NCI-H748 treated with DMSO at 0.1 percent for 48 hours (cell line): Measurements from ENCODE around the gene OPCML.

Experiments used
- DNase-seq: peaks from one replicate; lab custom pipeline; 2025; lab: John Stamatoyannopoulos, UW

Gene OPCML

DNA sequence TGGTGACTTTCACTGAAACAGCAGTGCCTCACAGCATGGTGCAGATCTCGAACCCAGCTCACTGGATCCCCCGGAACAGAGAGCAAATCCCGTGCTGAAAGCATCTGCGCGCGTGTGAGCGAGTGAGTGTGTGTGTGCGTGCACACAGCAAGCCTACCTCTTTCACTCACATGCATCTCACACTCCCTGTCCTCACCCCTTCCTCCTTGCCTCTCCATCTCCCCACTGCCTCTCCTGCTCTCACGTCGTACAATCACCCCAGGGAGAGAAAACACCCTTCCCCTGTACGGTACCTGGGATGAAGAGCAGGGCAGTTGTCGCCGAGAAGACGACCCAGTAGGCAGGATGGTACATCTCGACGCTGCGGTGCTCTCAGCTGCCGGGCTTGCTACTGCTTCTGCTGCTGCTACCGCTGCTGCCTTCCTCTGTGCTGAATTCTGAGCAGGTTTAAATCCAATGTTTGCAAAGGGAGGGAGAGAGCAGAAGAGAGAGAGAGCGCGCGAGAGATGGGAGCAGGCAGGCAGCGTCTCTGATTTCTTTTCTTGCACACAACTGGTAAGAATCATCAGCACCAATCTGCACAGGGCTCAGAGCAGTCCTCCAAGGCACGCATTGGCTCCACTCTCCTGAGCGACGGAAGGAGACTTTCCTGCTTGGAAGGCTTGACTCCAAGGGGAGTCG lies at the start of gene OPCML:
Gene OPCML, minus strand, starts transcription at position 531 of the 681 bp plus-strand sequence.
- DNase-seq, result peak; percentile 21

DNA sequence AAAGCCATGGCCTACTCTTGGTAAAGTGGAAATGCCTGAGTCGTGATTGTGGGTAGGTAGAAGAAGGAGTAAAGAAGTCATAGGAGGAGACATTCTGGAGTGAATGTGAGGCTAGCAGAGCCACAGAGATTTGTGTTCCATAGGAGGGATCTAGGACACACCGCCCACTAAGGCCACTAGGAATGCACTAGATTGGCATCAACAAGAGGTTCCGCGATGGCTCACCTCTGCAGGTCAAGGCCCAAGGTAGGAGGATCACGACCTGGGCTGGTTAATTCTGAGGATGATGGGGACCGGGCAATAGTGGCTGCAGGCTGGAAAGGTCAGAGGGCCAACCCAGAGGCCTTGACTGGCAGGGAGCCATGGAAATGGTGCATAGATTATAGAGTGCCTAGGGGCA lies 48.8 kb upstream of the OPCML start:
- no peak for DNase-seq

DNA sequence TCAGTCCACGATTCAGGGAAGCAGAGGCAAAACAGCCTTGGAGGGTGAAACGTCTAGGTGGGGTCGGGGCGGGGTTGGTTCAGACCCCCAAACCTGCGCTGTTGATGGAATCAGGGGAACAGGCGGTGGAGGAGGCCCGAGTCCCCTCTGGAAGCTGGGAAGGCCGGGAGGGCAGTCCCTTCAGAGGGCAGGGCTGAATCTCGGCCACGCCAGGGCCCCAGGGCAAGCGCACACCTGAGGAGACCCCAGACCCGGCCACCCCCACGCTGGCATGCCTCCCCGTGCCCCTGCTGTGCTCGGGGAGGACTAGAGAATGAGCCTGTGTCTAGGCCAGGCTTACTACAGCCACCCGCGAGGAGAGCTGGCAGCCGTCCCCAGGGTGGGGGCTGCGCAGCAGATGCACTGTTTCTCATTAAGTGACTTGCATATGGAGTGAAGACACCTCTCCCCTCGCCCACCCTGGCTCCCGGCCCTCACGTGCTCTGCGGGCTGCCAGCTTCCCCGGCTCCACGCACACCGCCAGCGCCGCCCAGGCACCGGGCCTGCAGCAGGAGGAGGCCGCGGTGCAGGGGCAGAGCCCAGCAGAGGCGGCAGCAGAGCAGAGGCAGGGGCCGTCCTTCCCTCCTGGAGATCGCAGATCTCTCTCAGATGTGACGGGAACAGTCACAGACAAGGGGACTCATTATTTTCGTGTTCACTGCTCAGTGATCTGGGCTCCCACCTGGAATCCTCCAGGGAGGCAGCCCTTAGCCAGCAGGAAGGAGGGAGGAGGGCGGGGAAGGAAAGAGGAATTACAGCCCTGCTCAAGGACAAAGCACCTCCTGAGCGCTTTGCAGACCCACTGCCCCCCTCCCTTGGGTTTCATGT lies 47.1 kb upstream of the OPCML start:
- DNase-seq, result no peak

DNA sequence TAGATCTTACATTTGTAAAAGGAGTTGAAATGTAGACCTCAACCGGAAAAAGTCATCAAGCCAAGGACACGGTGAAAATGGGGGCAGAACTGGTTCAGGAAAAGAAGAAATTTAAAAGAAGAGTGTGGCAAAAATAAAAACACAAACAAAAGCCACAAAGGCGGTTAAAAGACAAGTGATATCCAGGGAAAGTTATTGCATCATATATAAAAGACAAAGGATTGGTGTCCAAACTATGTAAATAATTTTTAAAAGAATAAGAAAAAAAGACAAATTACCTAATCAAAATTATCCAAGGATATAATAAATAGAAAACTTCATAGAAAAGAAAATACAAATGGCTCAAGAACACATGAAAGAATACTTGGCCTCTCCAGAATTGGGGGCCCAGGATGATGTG lies 45.1 kb upstream of the OPCML start:
- no peak for DNase-seq

DNA sequence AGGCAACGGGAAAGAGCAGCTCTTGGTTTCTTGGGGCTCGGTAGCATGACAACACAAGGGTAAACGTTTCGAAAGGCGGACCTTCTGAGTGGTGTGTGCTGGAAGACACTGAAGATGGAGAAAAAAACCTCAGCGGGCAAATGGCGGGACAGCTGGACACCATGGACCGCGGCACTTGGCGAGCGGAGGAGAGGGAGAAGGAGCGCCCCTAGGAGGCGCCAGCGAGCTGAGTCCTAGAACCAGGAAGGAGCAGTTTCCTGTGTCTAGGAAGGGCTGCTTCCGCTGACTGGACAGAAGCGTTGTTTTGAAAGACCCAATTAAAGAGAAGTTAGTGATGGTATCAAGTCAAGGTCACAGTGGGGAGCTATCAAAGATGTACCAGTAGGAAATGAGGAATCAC lies 44.0 kb upstream of the OPCML start:
- DNase-seq, result no peak

DNA sequence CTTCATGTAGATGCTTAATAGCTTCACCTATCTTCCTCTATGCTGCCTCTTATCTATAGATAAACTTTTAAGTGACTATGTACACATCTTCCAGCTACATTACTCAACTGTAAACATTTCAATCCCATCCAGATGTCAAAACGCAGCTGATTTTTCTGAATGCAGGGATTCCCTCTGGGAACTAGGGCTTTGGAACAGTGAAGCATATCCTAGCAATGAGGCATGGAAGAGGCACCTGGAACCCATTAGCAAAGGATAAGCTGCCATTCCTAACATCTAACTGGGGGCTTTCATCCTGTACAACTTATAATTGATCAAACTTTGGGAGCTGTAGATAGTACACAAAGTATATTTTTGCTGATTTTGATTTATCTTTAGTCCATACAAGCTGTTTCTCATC lies 40.8 kb upstream of the OPCML start:
- no peak for DNase-seq

DNA sequence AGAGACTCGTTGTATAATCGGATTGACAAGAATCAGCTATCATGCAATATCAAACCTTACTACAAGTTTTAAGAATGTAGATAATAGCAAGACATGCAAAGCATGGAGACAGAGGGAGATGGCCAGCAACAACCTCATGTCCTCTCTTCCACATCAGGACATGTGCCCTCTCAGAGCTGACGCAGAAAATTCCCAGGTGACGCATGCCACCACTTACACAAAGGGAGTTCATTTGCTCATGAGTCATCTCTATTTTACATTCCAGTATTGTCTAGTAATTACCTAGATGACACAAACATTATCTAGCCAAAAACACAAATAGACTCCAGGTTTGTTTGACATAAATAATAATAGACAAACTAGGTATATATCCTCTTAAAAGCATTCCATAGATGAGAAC lies 38.1 kb upstream of the OPCML start:
- no peak for DNase-seq

DNA sequence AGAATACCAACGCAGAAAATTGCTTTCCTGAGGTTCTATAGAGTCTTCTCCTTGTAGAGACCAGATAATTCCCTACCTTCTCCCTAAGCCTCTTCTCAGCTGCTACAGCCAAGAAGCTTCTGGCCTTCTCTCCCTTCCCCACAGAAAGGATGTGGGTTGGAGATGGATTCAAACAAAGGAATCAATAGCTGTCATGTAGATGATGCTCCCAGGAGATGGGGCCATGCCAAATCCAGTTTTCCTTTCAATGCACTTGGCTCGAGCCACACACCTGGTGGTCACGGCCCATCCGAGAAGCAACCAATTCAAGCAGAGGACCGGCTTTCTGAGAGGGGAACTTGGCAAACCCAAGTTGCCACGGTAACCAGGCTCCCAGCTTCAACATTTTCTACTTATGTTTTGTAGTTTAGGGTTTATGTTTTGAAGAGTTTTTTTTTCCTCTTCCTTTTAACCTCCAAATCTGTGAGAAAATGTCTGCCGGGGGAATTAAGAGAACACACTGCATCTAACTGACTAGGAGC lies 31.3 kb upstream of the OPCML start:
- DNase-seq, result no peak

DNA sequence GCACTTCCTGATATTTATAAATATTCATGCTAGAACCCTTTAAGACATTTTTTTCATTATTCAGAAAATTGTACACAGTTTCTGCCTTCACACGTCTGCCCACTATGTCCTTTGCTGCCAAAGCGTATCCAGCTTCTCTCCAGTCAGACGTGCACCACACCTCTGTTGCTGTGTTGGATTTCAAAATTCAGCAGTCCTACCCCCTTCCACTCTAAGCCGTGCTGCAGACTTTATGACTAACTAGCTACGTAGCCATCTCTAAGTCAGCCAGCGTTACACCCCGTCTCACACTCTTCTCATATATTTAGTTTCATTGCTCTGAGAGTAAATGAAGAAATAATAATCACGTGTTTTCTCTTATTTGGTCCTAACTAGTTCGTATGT lies 28.2 kb upstream of the OPCML start:
- DNase-seq, result no peak

DNA sequence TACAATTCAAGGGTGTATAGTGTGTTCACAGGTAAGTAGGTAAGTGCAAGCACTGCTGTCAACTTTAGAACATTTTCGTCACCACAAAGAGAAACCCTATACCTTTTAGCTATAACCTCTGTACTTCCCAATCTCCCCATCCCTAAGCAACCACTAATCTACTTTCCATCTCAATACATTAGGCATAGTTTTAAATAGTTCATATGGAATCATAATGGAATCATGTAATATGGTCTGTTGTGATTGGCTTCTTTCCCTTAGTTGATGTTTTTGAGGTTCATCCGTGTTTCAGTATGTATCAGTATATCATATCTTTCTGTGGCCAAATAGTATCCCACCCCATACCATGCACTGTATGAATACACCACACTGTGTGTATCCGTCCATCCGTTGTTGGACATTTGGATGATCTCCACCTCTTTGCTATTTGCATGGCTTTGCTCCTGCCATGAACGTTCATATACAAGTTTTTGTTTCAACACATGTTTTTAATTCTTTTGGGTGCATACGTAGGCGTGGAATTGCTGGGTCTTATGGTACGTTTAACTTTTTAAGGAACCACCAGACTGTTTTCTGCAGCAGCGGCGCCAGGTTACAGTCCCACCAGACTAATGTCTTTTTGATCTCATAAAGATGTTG lies 27.7 kb upstream of the OPCML start:
- no peak for DNase-seq

DNA sequence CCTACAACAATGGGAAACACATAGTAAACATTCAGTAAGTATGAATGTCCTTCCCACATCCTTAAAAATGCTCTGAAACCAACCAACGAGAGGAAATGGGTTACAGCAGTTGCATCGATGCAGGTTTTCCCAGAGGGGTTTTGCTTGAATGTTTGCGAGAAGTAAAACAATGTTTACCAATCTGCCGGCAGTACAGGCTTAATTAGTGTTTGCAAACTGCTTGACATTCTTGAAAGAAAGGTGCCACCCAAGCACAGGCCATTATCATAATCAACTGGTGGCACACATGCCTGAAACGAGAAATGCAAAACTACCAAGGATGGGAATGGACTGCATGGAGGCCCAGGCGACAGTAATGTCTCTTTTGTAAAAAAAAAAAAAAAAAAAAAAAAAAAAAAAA lies 27.1 kb upstream of the OPCML start:
- peak; percentile 24 for DNase-seq

DNA sequence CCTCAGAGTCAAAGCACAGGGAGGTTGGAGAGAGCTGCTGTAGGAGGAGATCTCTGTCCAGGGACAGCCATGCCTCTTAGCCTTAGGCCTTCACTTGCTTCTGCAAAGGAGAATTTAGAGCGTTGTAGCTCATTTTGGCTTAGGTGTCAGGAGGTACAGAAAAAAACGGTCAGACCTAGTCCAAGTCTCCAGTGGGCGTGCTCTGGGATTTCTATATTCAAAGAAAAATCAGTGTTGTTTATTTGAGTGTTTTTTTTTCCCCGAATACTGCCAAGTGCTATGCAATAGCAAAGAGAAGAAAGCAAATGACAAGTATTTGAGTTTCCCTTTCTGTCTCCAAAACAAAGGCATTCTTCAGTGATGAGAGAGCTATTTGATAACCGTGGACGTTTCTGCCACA lies 22.7 kb upstream of the OPCML start:
- DNase-seq, result no peak

DNA sequence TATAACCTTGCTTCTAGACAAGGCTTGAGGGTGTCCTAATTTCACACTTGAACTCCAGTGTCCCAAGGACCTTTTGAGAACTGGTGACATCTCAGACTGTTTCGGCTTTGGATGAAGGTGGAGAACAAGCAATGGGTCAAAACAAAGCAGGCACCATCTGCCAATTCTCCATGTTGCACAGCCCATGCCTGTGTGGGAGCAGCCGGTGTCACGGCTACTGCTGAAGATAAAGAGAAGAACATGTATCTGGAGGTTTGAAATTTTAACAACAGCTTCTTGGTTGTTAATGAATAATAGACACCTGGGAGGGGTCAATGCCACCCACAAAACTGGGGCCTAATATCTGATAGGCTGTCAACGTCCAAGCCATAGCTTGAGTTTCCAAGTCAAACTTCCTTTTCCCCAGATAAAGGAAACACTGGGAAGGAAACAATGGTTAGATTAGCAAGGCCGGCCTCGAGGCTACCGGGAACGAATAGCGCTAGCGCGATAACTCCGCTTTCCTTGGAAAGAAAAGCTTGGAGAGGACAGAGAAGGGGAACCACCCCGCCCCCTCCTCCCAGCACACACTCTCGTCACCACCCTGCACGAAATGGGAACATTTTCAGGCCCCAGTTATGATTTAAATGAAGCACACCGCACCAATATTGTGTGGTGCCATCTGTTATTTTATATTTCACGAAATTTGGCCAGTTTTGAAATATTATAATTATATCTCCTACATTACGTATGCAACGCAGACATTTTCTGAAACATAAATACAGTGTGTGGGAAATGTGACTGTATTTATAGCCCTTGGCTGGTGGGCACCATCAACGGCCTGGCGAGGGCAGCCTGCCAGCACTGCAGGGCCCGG lies 21.8 kb upstream of the OPCML start:
- DNase-seq, result no peak

DNA sequence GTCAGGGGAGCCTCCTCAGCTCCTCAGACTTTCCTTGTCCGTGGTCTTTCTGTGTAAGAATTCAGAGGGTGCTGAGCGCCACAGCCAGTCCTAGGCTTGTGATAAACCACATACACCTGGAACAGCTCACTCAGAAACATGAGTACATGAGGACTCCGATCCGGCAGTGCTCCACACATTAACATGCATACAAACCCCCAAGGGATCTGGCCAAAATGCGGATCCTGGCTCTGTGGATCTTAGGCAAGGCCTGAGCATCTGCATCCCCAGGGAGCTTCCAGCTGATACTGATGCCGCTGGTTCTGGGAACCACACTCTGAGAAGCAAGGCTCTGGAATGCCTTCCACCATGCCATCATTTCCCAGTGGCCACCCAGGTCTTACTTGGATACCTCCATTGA lies 20.6 kb upstream of the OPCML start:
- no peak for DNase-seq

DNA sequence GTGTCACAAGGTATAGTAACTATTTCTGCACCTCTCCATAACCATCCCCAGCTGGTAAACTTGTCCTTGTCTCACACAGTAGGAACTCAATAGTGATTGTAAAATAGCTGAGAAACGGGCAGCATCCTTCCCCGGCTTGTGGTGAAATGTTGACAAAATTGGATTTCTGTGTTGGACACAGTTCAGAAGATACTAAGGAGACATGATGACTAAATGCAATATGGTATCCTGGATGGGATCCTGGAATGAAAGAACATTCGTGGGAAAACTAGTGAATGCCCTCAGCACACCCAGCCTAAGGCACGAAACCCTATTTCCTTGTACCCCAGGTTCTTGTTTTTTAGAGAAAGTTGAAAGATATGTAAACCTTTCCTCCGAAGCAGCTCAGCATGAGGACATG lies 18.8 kb upstream of the OPCML start:
- no peak for DNase-seq

DNA sequence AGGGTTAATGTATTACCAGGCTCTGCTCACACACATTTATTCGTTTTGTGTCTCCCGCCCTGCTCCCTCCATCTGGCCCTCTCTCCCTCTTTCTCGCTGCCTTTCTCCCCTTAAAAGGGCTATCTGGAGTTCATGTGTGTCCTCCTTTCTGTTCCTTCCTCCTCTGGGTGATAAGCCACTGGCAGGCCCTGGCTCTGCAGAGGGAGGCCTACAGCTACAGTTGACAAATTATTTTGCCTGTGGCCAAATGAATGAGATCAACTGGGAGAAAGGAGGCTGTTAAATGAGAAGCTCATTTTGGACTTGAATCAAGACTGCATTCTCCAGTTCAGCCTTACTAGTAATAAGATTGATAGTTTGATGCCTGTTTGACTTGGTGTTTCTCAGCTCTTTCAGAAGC lies 17.5 kb upstream of the OPCML start:
- no peak for DNase-seq

DNA sequence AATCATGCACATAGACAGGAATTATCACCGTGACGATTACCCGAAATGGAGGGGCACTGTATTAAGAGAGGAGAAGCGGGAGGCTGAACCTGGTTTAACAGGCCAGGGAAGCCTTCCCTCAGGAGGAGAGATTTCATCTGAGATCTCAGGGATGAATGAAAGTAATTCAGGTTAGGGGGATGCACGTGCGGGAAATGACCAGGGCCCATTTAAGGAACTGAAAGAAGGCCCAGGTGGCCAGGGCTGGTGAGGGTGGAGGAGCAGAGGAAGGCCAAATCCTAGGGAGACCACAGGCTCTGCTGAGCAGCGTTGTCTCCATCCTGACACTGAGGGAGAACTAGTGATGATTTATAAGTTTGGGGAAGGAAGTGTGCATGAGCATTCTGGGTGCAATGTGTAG lies 16.3 kb upstream of the OPCML start:
- DNase-seq, result no peak

DNA sequence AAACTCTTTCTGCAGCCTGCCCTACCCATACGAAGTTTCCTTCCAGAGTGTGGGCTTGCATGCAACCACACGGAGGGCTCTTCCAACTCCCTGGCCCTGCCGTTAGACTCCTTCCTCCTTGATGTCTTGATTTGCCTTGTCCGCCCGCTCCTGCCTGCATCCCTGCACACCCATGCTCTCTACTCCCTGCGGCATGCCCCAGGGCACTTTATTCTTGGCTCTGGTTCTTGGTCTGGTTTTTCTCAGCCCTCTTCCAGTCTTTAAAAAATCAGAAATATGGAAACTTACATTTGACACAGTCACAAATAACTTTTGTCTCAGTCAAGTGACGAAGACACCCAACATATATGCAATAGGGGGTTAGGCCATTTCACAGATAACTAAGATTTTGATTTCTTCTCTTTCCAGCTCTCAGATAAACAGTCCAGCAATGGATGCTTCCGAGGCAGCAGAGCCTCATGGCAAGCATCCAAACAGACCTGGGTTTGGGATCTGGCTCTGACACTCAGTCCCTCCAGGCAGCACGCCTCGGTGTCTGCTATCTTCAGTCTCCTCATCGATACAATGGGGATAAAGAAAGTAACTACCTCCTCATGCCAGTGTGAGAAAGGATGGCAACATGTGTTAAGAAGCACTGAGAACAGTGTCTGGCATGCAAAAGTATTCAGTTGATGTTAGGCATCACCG lies 15.7 kb upstream of the OPCML start:
- no peak for DNase-seq

DNA sequence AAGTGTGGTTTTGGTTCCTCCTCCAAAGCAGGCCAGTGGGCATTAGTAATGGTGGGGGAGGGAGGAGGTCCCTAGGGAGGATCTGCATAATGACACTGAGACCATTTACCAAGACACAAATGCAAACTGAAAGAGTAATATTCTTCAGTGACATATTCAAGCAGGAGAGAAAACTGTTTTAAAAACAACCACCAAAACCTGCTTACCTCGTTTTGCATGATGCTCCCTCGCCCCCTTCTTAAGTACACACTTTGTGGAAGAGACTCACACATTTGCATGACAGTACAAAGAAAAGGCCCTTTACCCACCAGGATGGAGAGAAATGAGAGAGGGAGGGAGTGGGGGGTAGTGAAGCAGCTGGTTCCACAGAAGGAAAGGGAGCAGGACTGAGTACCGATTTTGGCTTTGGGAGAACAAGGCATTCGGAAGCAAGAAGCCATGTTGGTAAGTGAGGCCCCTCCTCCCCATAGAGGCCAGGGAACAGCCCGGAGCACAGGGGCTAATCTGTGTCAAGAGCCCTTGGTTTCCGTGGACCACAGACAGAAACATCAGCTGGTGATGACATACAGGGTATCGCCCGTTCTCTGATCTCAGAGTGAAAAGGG lies 13.0 kb upstream of the OPCML start:
- DNase-seq, result no peak

DNA sequence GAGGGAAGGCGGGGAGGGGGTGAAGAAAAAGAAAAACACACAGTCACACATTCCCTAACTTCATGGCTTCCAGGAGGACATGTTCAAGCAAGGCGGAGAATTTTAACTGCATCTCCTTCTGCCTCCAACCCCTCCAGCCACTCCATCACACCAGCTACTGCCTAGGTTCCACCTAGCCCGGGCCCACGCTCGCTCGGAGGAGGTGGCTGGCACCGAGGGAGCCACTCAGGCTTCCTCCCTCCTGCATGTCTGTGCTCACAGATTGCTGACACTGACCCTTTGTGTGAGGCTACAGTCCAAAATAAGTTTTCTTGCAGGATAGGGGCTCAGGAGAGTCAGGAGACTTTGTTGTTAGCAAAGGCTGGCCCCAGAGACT lies 9.4 kb upstream of the OPCML start:
- no peak for DNase-seq
